ENCODE data around the gene RAB20. TPM values are rescaled to one million over a fixed set of nuclear protein-coding genes. Genes with fewer than 3 reads are reported as not detected.

RAB20 gene
- total RNA-seq, 1 experiment from 2014 or later: 1.7 TPM

- ChIA-PET POLR2A (interaction anchor here (2.1 kb wide), 1 partner anchor 19 kb away, joined by 6 read pairs; no protein-coding TSS in a partner anchor), CTCF (interaction anchor here (0.6 to 1.0 kb wide), 2 partner anchors 13 to 328 kb away, joined by 3 to 4 read pairs; no protein-coding TSS in a partner anchor)
- intact Hi-C loops (cut with micrococcal nuclease): no loop called here
- Mint-ChIP-seq H3K27me3 (ENCODE audit: insufficient read depth, unreplicated experiment) (no peaks in the 10 kb centered on the region), H3K9me3 (ENCODE audit: unreplicated experiment) (no peaks in the 10 kb centered on the region), H3K4me3 (ENCODE audit: unreplicated experiment) (no peak overlapping the region), H3K4me1 (ENCODE audit: insufficient read depth, unreplicated experiment) (no peaks in the 10 kb centered on the region), H3K27ac (ENCODE audit: low read depth, unreplicated experiment) (no peak overlapping the region), H3K36me3 (ENCODE audit: insufficient read depth, unreplicated experiment) (no peaks in the 10 kb centered on the region)
- TF ChIP-seq CTCF (IDR thresholded peaks at IDR 0.05; ENCODE audit: unreplicated experiment): no peak
- no peak for DNase-seq (ENCODE audit: unreplicated experiment)
- no TSS peak for BruUV-seq (replicated peaks)
These were observed 20.5 kb downstream of the RAB20 start for GRCh38 chr13:110540871-110541525.

GRCh38 chr13:110539894-110540293, 21.6 kb downstream of the RAB20 start:
- Mint-ChIP-seq H3K4me3 (ENCODE audit: unreplicated experiment) (no peak overlapping the region), H3K27ac (ENCODE audit: low read depth, unreplicated experiment) (peak overlapping the region; percentile 66), H3K4me1 (ENCODE audit: insufficient read depth, unreplicated experiment) (no peaks in the 10 kb centered on the region), H3K36me3 (ENCODE audit: insufficient read depth, unreplicated experiment) (no peaks in the 10 kb centered on the region), H3K27me3 (ENCODE audit: insufficient read depth, unreplicated experiment) (no peaks in the 10 kb centered on the region), H3K9me3 (ENCODE audit: unreplicated experiment) (no peaks in the 10 kb centered on the region)
- POLR2A ChIA-PET: no interaction called here
- intact Hi-C loops (cut with micrococcal nuclease): no loop called here
- no peak for DNase-seq (ENCODE audit: unreplicated experiment)
- BruUV-seq (replicated peaks): no TSS peak
- TF ChIP-seq CTCF (IDR thresholded peaks at IDR 0.05; ENCODE audit: unreplicated experiment): no peak
- CTCF ChIA-PET: no interaction called here

- no peak for DNase-seq (ENCODE audit: unreplicated experiment)
- Mint-ChIP-seq H3K9me3 (ENCODE audit: unreplicated experiment) (no peaks in the 10 kb centered on the region), H3K36me3 (ENCODE audit: insufficient read depth, unreplicated experiment) (no peaks in the 10 kb centered on the region), H3K4me1 (ENCODE audit: insufficient read depth, unreplicated experiment) (no peaks in the 10 kb centered on the region), H3K27me3 (ENCODE audit: insufficient read depth, unreplicated experiment) (no peaks in the 10 kb centered on the region), H3K27ac (ENCODE audit: low read depth, unreplicated experiment) (no peak overlapping the region), H3K4me3 (ENCODE audit: unreplicated experiment) (no peak overlapping the region)
- POLR2A ChIA-PET: interaction anchor here (0.5 to 2.0 kb wide), 3 partner anchors 14 to 293 kb away, joined by 3 to 4 read pairs (median 3); no protein-coding TSS in a partner anchor
- intact Hi-C loops (cut with micrococcal nuclease): no loop called here
- CTCF ChIA-PET: interaction anchor here (0.6 kb wide), 1 partner anchor 367 kb away, joined by 3 read pairs; no protein-coding TSS in a partner anchor
- TF ChIP-seq CTCF (IDR thresholded peaks at IDR 0.05; ENCODE audit: unreplicated experiment): no peak
- no TSS peak for BruUV-seq (replicated peaks)
These were observed 22.9 kb downstream of the RAB20 start for GRCh38 chr13:110538632-110539031.

GRCh38 chr13:110536006-110536693, 25.4 kb downstream of the RAB20 start:
- no peaks in the 10 kb centered on the region for H3K27me3 Mint-ChIP-seq (ENCODE audit: insufficient read depth, unreplicated experiment)
- CTCF ChIA-PET: interaction anchor here (0.5 to 0.7 kb wide), 2 partner anchors 22 to 312 kb away, joined by 3 to 4 read pairs; no protein-coding TSS in a partner anchor
- no peaks in the 10 kb centered on the region for H3K36me3 Mint-ChIP-seq (ENCODE audit: insufficient read depth, unreplicated experiment)
- DNase-seq (ENCODE audit: unreplicated experiment): no peak
- no peaks in the 10 kb centered on the region for H3K4me1 Mint-ChIP-seq (ENCODE audit: insufficient read depth, unreplicated experiment)
- no peak overlapping the region for H3K4me3 Mint-ChIP-seq (ENCODE audit: unreplicated experiment)
- intact Hi-C loops (cut with micrococcal nuclease): no loop called here
- H3K27ac Mint-ChIP-seq (ENCODE audit: low read depth, unreplicated experiment): no peak overlapping the region
- POLR2A ChIA-PET: no interaction called here
- BruUV-seq (replicated peaks): no TSS peak
- no peak for TF ChIP-seq CTCF (IDR thresholded peaks at IDR 0.05; ENCODE audit: unreplicated experiment)
- no peaks in the 10 kb centered on the region for H3K9me3 Mint-ChIP-seq (ENCODE audit: unreplicated experiment)
